GM12801 (cell line): ENCODE measurements around the gene TMEM203.

Experiments
- CTCF ChIP-seq: IDR thresholded peaks from one replicate; pipeline ENCODE4 v1.5.1; 2011; ENCODE audit warnings: control low read depth; ENCODE audit not compliant: insufficient read length; ENCODE audit errors: extremely low read depth

The TMEM203 gene

GRCh38 chr9:137222190-137223077 is 17.0 kb upstream of the TMEM203 start, which contains the start of gene RNF208:
Gene RNF208 (minus strand): TSS chr9:137222240. CDS start chr9:137221212, 1,028 bp downstream.
- TF ChIP-seq CTCF = no peak

DNA sequence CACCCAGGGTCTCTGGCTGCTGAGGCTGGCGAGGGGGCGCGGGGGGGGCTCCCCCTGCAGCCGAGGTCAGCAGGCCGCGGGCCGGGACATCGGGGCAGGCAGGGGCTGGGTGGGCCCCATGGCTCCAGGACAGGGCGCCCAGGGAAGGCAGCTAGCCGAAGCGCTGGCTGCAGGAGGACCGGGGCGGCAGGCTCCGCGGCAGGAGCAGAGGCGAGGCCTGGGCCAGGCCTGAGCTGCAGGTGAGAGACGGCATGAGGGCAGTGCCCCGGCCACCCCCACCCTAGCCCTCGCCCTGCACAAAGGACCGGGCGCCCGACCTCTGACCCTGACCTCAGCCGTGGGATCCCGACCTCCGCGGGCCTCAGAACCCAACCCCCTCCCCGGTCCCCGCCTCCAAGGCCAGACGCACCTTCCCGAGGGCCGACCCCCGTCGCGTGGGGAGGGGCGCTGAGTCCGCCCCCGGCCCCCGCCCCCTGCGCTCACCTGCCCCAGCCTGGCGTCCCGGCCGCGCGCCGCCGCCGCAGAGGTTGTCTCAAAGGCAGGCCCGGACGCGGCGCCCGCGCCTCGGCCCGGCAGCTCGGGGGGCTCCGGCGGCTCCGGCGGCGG is 16.2 kb upstream of the TMEM203 start:
- TF ChIP-seq CTCF = no peak

- no peak for TF ChIP-seq CTCF
These were observed 15.7 kb upstream of the TMEM203 start for GRCh38 chr9:137221095-137221505.

- no peak for TF ChIP-seq CTCF
These were observed 15.1 kb upstream of the TMEM203 start for GRCh38 chr9:137220317-137221094.

DNA sequence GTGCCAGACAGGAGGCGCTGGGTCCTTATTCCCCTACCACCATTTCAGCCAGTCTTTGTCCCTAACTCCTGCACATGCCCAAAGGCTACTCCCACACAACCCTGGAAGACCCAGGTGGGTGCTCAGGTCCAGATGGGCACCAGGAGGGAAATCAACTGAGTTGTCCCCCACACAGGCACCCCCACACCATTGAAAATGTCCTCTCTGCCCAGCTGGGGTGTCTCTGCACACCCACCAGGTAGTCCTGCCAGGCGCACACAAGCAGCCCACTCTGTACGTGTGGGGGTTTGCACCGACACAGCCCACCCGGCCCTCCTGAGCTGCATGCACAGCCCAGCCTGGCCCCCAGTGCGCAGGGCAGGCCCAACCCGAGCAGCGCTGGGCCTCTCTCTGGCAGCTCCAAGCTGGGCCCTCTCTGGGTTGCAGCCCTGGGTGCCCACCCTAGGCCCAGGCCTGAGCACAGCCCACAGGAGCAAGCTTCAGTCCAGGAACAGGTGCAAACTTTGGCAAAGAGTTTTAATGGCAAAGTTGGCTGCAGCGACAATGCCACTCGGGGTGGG is 14.4 kb upstream of the TMEM203 start:
- no peak for TF ChIP-seq CTCF

DNA sequence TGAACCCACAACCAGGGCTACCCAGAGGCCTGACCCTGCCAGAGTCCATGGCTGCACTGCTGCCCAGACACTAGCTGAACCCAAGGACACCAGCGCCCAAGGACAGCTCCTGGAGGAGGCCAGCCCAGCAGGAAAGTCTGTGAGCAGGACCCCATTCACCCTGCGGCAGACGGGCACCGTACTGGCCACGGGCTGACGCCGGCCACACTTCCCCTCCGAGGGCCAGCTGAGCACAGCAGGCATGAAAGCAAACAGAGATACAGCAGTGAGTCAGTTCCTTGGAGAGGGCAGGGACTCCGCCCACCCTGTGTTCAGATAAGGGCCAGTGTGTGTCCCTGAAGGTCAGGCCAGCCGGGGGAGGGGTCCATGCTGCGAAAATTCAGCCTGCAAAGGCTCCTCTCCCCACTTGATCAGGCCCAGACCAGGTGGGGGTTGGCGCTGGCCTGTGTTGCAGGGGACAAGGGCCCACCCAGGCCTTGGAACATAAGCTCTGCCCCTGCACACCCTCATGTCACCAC is 13.4 kb upstream of the TMEM203 start:
- TF ChIP-seq CTCF = no peak
